Cardiac fibroblast (primary cell): ENCODE data around the gene TECPR1.

Experiments used
- DNase-seq, 2 donors: peaks; one replicate each; pipeline versions ENCODE4 v3.0.0 to v3.0.0-alpha.2; 2010; ENCODE audit warnings: low read depth in 2 of 2
- H3K4me3 ChIP-seq, 2 donors: replicated peaks in 1 of 2; 1 replicate in 1 of 2; 2 replicates in 1 of 2; pipeline ENCODE4 v1.5.1; 2011; ENCODE audit warnings: low read depth in 2 of 2, low read length in 2 of 2, mild to moderate bottlenecking in 2 of 2, moderate library complexity in 1 of 2
- CTCF ChIP-seq: IDR thresholded peaks from one replicate; pipeline ENCODE4 v1.5.1; 2011; ENCODE audit warnings: low read depth, mild to moderate bottlenecking, low read length, inconsistent platforms

TECPR1 gene

GRCh38 chr7:98234429-98235147 is 17.4 kb downstream of the TECPR1 start:
- H3K4me3 ChIP-seq: no peak overlapping the region
- peak; percentile 4 for TF ChIP-seq CTCF
- DNase-seq: peak; percentile 21 to 25

GRCh38 chr7:98233219-98234070 is 18.6 kb downstream of the TECPR1 start:
- no peak overlapping the region for H3K4me3 ChIP-seq
- TF ChIP-seq CTCF: no peak
- no peak for DNase-seq

- no peak for TF ChIP-seq CTCF
- no peak overlapping the region for H3K4me3 ChIP-seq
These were observed 19.2 kb downstream of the TECPR1 start for GRCh38 chr7:98232799-98233198.

GRCh38 chr7:98232263-98232585 is 19.8 kb downstream of the TECPR1 start:
- H3K4me3 ChIP-seq: no peak overlapping the region
- DNase-seq: no peak
- no peak for TF ChIP-seq CTCF

More at GRCh38 chr7:98232799-98233198, 19.2 kb downstream of the TECPR1 start:
- DNase-seq: no peak

GRCh38 chr7:98231493-98232262 is 20.4 kb downstream of the TECPR1 start:
- TF ChIP-seq CTCF: no peak
- H3K4me3 ChIP-seq: no peak overlapping the region

GRCh38 chr7:98230746-98231471 is 21.1 kb downstream of the TECPR1 start:
- TF ChIP-seq CTCF: no peak
- DNase-seq: no peak
- no peak overlapping the region for H3K4me3 ChIP-seq

More at GRCh38 chr7:98231493-98232262, 20.4 kb downstream of the TECPR1 start:
- DNase-seq: no peak
